C4-2B (cell line): ENCODE measurements around the gene SLC39A8.

Experiments
- CTCF ChIP-seq: fragments of 450-650 bp; conservative IDR thresholded peaks from 2 replicates; pipeline ENCODE4 v1.5.1; 2017; ENCODE audit warnings: mild to moderate bottlenecking
- ZFX ChIP-seq: fragments of 450-650 bp; IDR thresholded peaks from 2 replicates; pipeline ENCODE4 v1.6.1; 2017

DNA sequence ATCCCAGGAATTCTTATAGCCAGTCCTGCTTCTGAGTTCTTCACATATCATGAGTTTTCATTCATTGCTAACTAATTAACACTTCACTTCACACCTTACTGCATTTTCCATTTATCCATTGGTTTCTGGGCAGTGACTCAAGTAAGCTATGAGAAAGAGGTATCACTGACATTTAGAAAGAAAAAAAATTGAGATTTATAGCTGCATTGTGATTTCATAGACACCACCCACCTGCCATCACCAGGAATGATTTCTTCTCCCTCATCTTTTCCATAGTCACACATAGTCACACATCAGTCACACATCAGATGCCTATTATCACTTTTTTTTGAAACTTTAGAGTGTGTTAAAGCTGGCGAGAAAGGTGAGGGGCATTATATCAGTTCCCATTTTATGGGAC, 121.8 kb downstream of the SLC39A8 start:
- TF ChIP-seq CTCF (no peak), ZFX (no peak)
